Heart left ventricle (tissue), 16 donors: ENCODE measurements around the gene AGPAT3. TPM values are rescaled to one million over a fixed set of nuclear protein-coding genes. Genes with fewer than 3 reads are reported as not detected.
A peak's percentile ranks its signal among the peaks of the same experiment; 100 is the strongest.

Experiments used
- ATAC-seq, 4 donors: fragments of 200-7000 bp; cut with Tn5 transposase; one replicate each; pipeline ENCODE4 v1.9.1; 2020 to 2022; ENCODE audit warnings: moderate library complexity in 4 of 4, mild to moderate bottlenecking in 3 of 4, moderate number of reproducible peaks in 1 of 4
- DNase-seq, 5 donors: peaks; one replicate each; pipeline ENCODE4 v3.0.0-alpha.2; 2020
- H3K27ac ChIP-seq, 12 donors: fragments of 200-600 bp; sonication (generic) in 4 of 12; one replicate each; pipeline versions ENCODE4 v1.5.0 to v1.8.0; 2016 to 2022; ENCODE audit warnings: mild to moderate bottlenecking in 2 of 12
- H3K27me3 ChIP-seq, 9 donors: fragments of 200-600 bp; sonication (generic) in 2 of 9; one replicate each; pipeline versions ENCODE4 v1.5.1 to v1.8.0; 2016 to 2022; ENCODE audit warnings: mild to moderate bottlenecking in 3 of 9
- H3K36me3 ChIP-seq, 9 donors: fragments of 200-600 bp; sonication (generic) in 2 of 9; one replicate each; pipeline versions ENCODE4 v1.5.0 to v1.8.0; 2018 to 2022; ENCODE audit warnings: mild to moderate bottlenecking in 2 of 9
- H3K4me1 ChIP-seq, 12 donors: fragments of 200-600 bp; sonication (generic) in 4 of 12; one replicate each; pipeline versions ENCODE4 v1.5.0 to v1.8.0; 2016 to 2022; ENCODE audit warnings: mild to moderate bottlenecking in 3 of 12
- H3K4me3 ChIP-seq, 12 donors: fragments of 200-600 bp; sonication (generic) in 4 of 12; one replicate each; pipeline versions ENCODE4 v1.5.0 to v1.8.0; 2017 to 2022; ENCODE audit warnings: mild to moderate bottlenecking in 9 of 12, moderate library complexity in 4 of 12
- H3K9me3 ChIP-seq, 12 donors: fragments of 200-600 bp; sonication (generic) in 4 of 12; one replicate each; pipeline versions ENCODE4 v1.5.0 to v1.8.0; 2016 to 2022; ENCODE audit warnings: mild to moderate bottlenecking in 1 of 12
- POLR2A ChIP-seq, 2 donors: fragments of 450-650 bp; IDR thresholded peaks; one replicate each; pipeline ENCODE4 v1.6.1; 2017; ENCODE audit warnings: antibody characterized with exemption in 2 of 2, mild to moderate bottlenecking in 2 of 2, moderate library complexity in 2 of 2
- WGBS, 4 donors: extraction: QIAGEN DNeasy Blood & Tissue Kit in 2 of 4; methylation state at CpG; one replicate each; pipeline versions ENCODE4 v1.1.5 to v1.1.7; 2013 to 2018; 5-methylcytosine and 5-hydroxymethylcytosine counted together
- intact Hi-C, 10 donors: fragments of 100-400 bp; cut with DNase I; formaldehyde crosslinking; loops; one replicate each; pipeline versions ENCODE4 v1.11.1 to v1.14.2; 2022
- polyA plus RNA-seq, 2 donors: library from polyadenylated mRNA; stranded (reverse); fragments of 200-250 nt; gene quantifications; one replicate each; pipeline ENCODE4 v1.2.3, GENCODE V29; 2013
- total RNA-seq, 9 donors: library from RNA; depleted of rRNA in 2 of 9; stranded (reverse); fragments of >200 nt in 2 of 9; fragmentation: NEBNext Ultra II Directional in 3 of 9; extraction: Animal tissue kit (Norgen Biotek cat#: 25700) in 3 of 9; gene quantifications; one replicate each; pipeline versions ENCODE4 v1.1.0 to v1.2.4, GENCODE V29; 2016 to 2023
- TF ChIP-seq, protein P1 (sequence below), 12 donors: fragments of 200-600 bp; sonication (generic) in 4 of 12; IDR thresholded peaks; one replicate each; pipeline versions ENCODE4 v1.5.0 to v1.8.0; 2018 to 2022; ENCODE audit warnings: antibody characterized with exemption in 12 of 12, mild to moderate bottlenecking in 5 of 12
- donor health status: ischemic (EF 13 %, LVEDD 7.1; RV severe dilation, severe dysfunction).
- donor health status: healthy with polysubstance abuse.
- donor health status: DM: no; HTN: yes; CAD: no.
- donor health status: DM: no; HTN: no; CAD: no.
- donor health status: ischemic (EF 25% LVEDD 6.9; RV normal size, moderate dysfunction).
- donor health status: ischemic (EF 25% LVEDD 5.7; RV mildly dilated, moderate dysfunction).
- donor health status: healthy.
- donor health status: DM: yes; HTN: yes; CAD: no.
- donor health status: ischemic (EF 35%, LVEDD 5.7; RV mildly dilated, moderate dysfunction).
- donor health status: nonischemic (EF 11% LVEDD 7.7; RV severe dilation, severe dysfunction).
- donor health status: DM: yes; HTN: yes; CAD: no.
- donor health status: PGD.
- donor health status: ischemic (EF 29% LVEDD 5.4; RV normal size, mild dysfunction).
- donor health status: nonischemic (EF 23%, LVEDD 6.1; RV moderate dilation, normal function).

The AGPAT3 gene
- total and polyA plus RNA-seq, 11 donors: 26.6 to 86.0 (median 64.5) TPM

DNA sequence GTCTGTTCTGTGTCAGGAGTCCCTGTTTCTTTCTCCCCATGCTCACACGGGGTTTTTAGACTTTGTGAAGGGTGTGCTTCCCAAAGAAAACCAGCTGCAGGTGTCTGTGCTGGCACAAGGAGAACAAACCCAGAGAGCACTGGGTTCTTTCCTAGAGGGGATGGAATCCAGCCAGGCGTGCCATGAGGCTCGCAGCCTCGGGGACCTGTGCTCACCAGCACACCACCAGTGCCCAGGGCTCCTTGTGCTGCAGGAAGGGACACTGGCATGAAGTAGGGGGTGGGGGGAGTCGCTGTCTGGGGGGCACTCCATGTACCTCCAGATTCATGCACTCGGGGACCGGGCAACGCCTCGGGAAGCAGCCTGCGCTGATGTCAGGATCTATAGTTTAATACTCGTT lies 57.9 kb downstream of the AGPAT3 start:
- H3K36me3 ChIP-seq: peaks cover 0 to 15% (median 0%) of the 10 kb centered on the region in 9 donors
- DNase-seq: peak in 2 of 5 donors; percentile 57 to 58
- no peak overlapping the region for H3K4me3 ChIP-seq
- peaks cover 7 to 77% (median 43%) of the 10 kb centered on the region in 12 donors for H3K4me1 ChIP-seq
- 67 to 72% (median 68%) methylated on average over 11 of the region's 11 CpGs for WGBS, 4 donors
- TF ChIP-seq, protein P1, sequence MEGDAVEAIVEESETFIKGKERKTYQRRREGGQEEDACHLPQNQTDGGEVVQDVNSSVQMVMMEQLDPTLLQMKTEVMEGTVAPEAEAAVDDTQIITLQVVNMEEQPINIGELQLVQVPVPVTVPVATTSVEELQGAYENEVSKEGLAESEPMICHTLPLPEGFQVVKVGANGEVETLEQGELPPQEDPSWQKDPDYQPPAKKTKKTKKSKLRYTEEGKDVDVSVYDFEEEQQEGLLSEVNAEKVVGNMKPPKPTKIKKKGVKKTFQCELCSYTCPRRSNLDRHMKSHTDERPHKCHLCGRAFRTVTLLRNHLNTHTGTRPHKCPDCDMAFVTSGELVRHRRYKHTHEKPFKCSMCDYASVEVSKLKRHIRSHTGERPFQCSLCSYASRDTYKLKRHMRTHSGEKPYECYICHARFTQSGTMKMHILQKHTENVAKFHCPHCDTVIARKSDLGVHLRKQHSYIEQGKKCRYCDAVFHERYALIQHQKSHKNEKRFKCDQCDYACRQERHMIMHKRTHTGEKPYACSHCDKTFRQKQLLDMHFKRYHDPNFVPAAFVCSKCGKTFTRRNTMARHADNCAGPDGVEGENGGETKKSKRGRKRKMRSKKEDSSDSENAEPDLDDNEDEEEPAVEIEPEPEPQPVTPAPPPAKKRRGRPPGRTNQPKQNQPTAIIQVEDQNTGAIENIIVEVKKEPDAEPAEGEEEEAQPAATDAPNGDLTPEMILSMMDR (IDR thresholded peaks at IDR 0.05): no peak
- no peak for TF ChIP-seq POLR2A (IDR thresholded peaks at IDR 0.05)
- H3K9me3 ChIP-seq: no peaks in the 10 kb centered on the region
- intact Hi-C loops: loop anchor here in 1 of 10 donors (5.0 kb wide), 1 partner anchor 41 kb away; no protein-coding TSS in a partner anchor
- ATAC-seq: peak; percentile 40 to 48 (median 46)
- H3K27ac ChIP-seq: peak overlapping the region in 9 of 12 donors; percentile 21 to 82 (median 53)
- H3K27me3 ChIP-seq: no peaks in the 10 kb centered on the region

DNA sequence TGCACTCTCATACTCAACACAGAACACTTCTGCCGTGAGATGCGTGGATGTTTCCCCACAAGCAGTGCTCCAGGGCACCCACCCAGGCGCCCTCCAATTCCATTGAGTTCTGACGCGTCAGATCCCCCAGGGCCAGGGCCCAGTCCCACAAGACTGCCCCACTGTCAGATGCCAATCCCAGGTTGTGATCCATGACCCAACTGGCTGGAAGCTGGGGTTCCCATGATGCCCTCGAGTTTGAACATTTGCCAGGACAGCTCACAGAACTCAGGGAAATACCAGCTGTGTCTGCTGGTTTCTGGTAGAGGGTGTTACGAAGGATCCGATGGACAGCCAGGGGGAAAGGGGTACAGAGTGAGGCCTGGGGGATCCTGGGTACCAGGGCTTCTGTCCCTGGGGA lies 58.4 kb downstream of the AGPAT3 start:
- Histone ChIP-seq H3K27ac (peak overlapping the region in 8 of 12 donors; percentile 21 to 82 (median 52)), H3K36me3 (peaks cover 0 to 19% (median 0%) of the 10 kb centered on the region in 9 donors), H3K27me3 (no peaks in the 10 kb centered on the region), H3K9me3 (no peaks in the 10 kb centered on the region), H3K4me3 (no peak overlapping the region), H3K4me1 (peaks cover 11 to 78% (median 47%) of the 10 kb centered on the region in 12 donors)
- no peak for DNase-seq
- TF ChIP-seq, protein P1 (IDR thresholded peaks at IDR 0.05): no peak
- no peak for TF ChIP-seq POLR2A (IDR thresholded peaks at IDR 0.05)
- intact Hi-C loops: loop anchor here in 1 of 10 donors (5.0 kb wide), 1 partner anchor 41 kb away; no protein-coding TSS in a partner anchor
- peak in 3 of 4 donors; percentile 10 to 38 (median 17) for ATAC-seq
- WGBS, 4 donors: 54 to 67% (median 62%) methylated on average over 6 to 8 of the region's 8 CpGs

- 75 to 84% (median 80%) methylated on average over 25 of the region's 25 CpGs for WGBS, 4 donors
- no peak for ATAC-seq
- peaks cover 11 to 87% (median 51%) of the 10 kb centered on the region in 12 donors for H3K4me1 ChIP-seq
Measured at GRCh38 chr21:43924421-43925095, 59.5 kb downstream of the AGPAT3 start.

More at GRCh38 chr21:43924421-43925095, 59.5 kb downstream of the AGPAT3 start:
- H3K36me3 ChIP-seq: peaks cover 0 to 30% (median 0%) of the 10 kb centered on the region in 9 donors
- intact Hi-C loops: loop anchor here in 5 of 10 donors (5.0 kb wide), 2 partner anchors 42 to 57 kb away; partner anchors contain the start of gene AGPAT3 (in 5 of the 5)
- no peaks in the 10 kb centered on the region for H3K27me3 ChIP-seq
- H3K9me3 ChIP-seq: no peaks in the 10 kb centered on the region
- TF ChIP-seq, protein P1 (IDR thresholded peaks at IDR 0.05): no peak
- TF ChIP-seq POLR2A (IDR thresholded peaks at IDR 0.05): no peak
- DNase-seq: peak in 2 of 5 donors; percentile 27 to 59
- peak overlapping the region in 11 of 12 donors; percentile 32 to 82 (median 64) for H3K27ac ChIP-seq
- H3K4me3 ChIP-seq: no peak overlapping the region
